Uterus (tissue), 2 donors: Measurements from ENCODE around the gene PTPRN2.

Experiments
- CTCF ChIP-seq, 4 experiments: fragments of 200-600 bp in 2 of 4; fragments of 450-650 bp in 2 of 4; sonication (generic) in 2 of 4; IDR thresholded peaks; one replicate each; pipeline ENCODE4 v1.5.1; 2016 to 2019; ENCODE audit warnings: antibody characterized with exemption in 4 of 4, mild to moderate bottlenecking in 2 of 4, moderate library complexity in 1 of 4
- POLR2A ChIP-seq, 2 donors: fragments of 450-650 bp; IDR thresholded peaks; one replicate each; pipeline ENCODE4 v1.6.1; 2016; ENCODE audit warnings: antibody characterized with exemption in 2 of 2, mild to moderate bottlenecking in 1 of 2, moderate library complexity in 1 of 2

GRCh38 chr7:157529768-157530560, 1057.7 kb downstream of the PTPRN2 start:
- no peak for TF ChIP-seq CTCF (IDR thresholded peaks at IDR 0.05)
- no peak for TF ChIP-seq POLR2A (IDR thresholded peaks at IDR 0.05)
